Stimulated activated naive CD4-positive, alpha-beta T cell treated with Interleukin-2 at 50 U/mL for 16 hours (primary cell): Measurements from ENCODE around the gene TRIM62.

Experiments
- DNase-seq: peaks from one replicate; lab custom pipeline; 2025; lab: John Stamatoyannopoulos, UW

Gene TRIM62

DNA sequence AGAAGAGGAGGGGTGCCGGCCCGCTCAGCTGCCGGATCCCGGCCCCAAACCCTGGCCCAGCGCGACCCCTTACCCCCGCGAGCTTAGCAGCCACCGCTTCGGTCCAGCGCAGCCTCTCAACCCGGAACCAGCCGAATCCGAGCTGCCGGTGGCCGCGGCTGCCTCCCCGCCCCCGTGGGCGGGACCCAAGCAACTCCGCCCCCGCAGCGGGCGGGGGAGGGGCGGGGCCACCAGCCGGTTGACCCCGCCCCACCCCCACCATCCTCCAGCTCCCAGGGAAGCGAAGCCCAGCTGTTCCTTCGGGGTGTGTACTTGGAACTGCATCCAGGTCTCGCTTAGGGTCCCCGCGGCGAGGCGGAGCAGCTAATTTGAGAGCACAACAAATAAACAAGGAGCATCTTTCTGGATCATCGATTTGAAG lies at the start of gene TRIM62:
Gene TRIM62 (minus strand): TSS at position 123 of the 421 bp plus-strand sequence. CDS start 611 bp downstream, outside the sequence.
- DNase-seq: peak; percentile 68

DNA sequence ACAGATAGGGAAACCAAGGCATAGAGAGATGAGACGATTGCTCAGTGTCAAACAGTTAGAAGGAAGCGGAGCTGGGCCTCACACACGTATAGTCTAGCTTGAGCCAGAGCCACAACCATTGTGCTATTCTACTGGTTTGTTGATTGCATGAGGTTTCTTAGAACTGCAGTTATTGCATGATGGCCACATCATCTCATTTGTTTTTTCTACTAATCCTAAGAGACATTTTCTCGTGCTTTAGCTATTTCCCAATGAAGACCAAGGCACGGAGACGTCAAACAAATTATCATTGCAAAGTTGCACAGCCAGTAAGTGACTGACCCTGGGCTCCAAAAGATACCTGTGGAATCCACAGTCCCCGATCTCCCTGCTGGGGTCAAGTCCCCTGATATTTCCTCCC lies 49.3 kb upstream of the TRIM62 start:
- no peak for DNase-seq

DNA sequence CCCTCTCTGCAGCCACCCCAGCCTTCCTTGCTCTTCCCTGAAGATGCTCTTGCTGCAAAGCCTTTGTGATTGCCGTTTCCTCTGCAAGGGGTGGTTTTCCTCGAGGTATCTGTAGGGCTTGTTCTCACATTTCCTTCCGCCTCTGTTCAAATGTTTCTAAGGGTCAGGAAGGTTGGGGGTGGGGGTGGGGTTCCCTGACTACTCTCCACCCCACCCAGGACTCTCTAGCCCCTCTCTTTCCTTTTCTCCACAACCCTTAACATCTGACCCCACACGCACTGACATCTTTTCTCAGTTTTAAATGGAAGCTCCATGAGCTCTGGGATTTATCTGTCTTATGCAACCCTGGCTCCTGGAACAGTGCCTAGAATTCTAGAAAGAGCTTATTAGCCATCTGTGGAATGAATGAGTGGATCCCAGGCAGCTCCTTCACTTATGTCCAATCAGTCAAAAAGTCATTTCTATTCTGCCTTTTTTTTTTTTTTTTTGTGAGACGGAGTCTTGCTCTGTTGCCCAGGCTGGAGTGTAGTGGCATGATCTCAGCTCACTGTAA lies 47.2 kb upstream of the TRIM62 start:
- DNase-seq: no peak

DNA sequence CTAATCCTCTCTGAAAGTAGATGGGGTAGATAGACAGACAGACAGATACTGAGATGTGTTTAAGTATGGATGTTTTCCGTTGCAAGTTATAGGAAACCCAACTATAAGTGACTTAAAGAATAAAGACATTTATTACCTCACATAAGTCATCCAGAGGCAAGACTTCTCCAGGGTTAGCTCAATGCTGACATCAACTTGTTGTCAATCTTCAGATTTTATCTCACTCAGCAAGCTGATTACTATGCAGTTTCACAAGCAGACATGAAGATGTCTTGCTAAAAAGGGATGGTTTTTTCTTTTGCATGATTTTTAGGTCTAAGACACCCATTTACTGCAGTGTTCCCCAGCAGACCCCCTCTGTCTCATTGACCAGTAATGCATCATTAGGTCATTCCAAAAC lies 43.7 kb upstream of the TRIM62 start:
- DNase-seq: no peak

DNA sequence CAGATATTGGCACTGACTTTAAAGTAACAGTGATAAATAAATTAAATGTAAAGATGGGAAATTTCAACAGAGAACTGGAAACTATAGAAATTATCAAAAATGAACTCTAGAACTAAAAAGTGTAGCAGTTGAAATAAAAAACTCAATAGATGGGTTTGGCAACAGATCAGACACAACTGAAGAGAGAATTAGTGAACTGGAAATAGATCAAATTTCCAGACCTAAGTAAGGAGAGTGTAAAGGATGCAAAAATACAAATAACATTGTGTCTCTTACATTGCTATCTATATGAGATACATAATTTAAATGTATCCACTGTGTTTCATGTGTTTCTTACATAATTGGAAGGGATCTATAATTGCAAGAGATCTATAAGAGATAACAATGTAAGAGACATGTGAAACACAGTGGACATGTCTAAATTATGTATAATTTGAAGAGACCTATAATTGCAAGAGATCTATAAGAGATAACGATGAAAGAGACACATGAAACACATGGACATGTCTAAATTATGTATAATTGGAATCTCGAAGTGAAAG lies 42.4 kb upstream of the TRIM62 start:
- no peak for DNase-seq

DNA sequence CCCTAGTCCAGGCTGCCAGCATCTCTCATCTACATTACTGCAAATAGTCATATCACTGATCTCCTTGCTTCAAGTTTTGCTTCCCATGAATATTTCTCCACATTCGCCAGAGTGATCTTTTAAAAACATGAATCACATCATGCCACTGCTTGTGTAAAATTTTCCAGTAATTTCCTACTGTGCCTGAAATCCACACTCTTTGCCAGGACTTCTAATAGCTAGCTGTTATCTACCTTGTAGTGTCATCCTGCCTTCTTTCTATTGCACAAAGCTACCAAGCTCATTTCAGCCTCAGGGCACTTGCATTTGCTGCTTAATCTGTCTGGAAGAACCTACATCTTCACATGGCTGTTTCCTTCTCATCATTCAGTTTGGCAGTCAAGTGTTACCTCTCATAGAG lies 40.5 kb upstream of the TRIM62 start:
- DNase-seq: no peak

DNA sequence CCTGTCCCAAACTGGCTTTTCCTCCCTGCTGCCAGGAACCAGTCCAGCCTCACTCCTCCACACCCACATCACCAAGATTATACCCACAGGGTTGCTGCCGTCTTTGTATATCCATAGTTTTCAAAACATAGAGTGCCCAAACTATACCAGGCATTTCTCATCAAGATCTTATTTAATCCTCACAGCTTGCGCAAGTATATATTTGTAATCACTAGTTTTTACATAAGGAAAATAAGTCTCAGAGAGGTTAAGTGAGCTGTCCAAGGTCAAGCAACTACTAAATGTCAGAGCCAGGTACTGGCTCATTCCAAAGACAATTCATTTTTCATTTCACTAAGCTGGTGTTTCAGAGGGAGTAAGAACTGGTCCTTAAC lies 39.5 kb upstream of the TRIM62 start:
- DNase-seq: no peak

DNA sequence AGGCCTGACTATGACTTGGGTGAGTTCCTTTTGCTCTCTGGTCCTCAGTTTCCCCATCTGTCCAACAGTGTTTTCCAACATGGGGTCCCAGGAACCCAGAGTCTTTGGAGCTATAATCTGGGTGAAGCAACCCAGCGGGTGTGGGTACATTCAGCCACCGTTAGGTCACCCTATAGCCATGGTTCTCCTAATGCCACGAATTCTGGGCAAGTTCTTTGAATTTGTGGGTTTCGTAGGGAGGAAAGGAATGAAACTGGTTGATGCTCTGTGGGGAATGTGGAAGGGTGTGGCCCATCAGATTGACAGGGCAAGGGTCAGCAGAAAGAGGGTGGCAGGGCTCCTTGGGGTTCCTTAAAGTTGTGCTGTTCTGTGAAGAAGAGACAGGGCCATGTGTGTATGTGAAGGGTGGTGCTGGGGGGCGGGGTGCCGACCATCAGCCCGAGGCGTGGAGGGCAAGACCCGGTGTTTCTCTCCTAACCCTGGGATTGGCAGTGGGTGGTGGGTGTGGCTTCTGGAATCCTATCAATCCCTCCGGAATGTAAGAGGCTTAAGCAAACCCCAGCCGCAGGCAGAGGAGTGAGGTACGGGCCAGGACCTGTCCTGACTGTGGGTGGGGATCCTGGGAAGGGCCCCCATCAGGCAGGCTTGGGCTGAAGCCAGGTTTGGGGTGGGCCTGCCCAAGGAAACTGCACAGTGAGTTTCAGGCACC lies 39.0 kb upstream of the TRIM62 start:
- DNase-seq: no peak

DNA sequence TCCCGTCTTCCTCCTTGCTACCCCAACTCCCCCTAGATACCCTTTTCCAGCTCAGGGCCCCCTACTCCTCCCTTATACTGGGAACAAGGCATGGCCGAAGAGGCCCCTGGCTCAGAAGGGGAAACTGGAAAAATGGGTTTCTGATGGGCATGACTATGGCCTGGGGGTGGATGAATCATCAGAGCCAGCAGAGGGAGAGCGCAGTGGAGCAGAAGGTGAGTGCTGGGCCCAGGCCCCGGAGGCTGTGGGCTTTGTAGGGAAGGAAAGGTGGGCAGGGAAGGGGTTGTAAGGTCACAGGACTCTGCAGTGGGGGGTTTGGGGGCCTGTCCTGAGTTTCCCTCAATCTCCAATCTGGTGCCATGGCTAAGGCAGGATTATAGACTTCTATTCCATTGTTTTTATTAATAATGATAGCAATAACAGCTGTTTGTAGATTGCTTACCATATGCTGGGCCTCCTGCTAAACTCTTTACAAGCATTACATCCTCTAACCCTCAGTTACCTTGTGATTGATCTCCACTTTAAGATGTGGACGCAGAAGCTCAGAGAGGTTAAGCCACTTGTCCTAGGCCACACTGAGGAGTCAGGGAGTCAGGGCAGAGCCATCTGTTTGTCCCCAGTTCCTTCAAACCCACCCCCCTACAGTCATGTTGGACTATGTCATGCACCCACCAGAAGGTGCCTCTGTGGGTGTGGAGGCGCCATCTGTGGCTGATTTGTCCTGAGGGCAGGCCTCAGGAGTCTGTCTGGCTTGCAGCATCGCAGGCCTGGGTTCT lies 38.2 kb upstream of the TRIM62 start:
- DNase-seq: no peak

DNA sequence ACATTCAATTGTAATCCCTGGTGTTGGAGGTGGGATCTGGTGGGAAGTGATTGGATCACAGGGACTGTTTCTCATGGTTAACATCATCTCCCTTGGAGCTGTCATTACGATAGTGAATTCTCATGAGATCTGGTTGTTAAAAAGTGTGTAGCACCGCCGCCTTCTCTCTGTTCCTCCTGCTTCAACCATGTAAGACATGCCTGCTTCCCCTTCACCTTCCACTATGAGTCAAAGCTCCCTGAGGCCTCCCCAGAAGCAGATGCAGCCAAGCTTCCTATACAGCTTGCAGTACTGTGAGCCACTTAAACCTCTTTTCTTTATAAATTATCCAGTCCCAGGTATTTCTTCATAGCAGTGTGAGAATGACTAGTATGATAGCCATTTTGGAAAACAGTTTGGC lies 30.1 kb upstream of the TRIM62 start:
- no peak for DNase-seq

DNA sequence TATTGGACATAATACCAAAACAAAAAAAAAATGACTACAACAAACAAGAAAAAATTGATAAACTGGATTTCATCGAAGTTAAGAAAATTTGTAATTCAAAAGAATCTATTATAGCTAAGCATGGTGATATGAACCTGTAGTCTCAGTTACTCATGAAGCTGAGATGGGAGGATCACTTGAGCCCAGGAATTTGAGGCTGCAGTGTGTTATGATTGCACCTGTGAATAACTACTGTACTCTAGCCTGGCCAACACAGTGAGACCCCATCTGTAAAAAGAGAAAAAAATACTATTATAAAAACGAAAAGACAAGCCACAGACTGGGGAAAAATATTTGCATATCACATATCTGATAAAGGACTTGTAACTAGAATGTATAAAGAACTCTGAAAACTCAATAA lies 24.5 kb upstream of the TRIM62 start:
- DNase-seq: no peak

DNA sequence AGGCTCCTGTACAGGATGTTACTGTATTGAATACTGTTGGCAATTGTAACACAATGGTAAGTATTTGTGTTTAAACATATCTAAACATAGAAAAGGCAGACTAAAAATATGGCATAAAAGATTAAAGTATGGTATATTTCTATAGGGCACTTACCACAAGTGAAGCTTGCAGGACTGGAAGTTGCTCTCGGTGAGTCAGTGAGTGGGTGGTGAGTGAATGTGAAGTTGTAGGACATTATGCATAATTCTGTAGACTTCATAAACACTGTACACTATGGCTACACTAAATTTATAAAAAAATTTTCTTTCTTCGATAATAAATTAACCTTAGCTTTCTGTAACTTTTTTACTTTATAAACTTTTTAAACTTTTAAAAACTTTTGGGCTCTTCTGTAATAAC lies 13.7 kb upstream of the TRIM62 start:
- DNase-seq: no peak

DNA sequence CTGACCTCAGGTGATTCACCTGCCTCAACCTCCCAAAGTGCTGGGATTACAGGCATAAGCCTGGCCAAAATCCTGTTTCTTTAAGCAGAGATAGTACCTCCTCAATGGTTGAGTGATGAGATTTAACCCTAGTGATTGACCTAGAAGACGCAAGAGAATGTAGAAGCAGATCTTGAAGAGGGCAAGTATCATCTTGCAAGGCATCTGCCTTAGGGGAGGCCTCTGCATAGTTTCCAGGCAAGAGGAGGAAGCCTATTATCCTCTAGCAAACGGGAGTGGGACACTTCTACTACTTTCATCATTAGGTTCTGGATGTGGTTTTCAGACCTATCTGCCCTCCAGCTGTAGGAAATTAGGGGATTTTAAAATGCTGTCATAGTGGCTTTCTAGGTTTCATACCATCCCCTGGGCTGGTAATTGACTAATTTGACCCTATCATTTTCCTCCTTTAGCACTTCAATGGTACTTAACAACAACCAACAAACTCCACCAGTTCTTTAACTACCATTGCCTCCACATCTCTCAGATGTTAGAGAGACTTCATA lies 10.0 kb upstream of the TRIM62 start:
- no peak for DNase-seq

DNA sequence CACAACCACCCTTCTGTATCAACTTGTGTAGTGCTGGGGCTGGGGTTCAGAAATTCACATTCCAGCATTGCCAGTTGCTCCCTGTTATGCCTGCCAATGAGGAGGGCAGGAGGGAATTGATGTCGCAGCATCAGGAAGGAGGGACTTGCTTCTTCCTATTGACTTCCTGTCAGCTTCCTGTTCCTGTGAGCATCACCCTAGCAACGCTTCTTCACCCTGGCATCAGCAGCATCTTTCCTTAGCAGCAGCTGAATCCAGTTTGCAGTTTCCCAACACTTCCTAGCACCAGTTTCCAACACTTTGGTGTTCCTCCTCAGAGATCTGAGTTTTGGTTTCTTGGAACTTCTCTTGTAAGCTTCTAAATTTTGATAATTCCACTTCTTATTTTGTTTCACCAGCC lies 8.9 kb upstream of the TRIM62 start:
- DNase-seq: no peak

DNA sequence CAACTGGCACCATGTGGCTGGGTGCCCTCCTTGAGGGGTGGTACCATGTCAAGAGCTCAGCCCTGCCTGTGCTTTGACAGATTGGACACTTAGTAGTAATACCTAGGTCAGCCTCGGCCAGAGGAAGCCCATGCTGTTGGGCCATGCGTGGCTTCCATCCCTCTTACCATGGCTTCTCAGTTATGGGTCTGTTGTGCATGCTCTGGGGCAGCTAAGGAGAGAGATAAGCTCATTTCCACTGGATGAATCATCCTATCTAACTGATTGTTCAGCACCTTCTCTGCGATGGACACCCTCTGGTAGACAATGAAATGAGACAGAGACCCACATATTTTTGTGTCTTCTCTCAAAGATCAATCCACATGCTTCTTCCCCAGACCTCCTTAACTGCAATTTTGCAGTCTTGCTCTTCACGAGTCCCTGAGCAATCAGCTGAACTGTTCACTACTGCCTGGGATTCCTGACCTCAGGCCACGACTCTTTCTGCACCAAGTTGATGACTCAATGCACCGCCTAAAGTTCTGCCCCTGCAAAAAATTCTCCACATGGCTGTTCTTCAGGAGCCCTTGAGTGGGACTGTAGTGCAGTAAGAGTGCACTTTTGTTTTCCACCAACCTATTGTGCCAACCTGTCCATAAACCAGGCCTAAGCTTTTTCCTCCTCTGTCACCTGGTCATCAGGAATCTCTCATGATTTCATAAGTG lies 6.9 kb upstream of the TRIM62 start:
- no peak for DNase-seq

DNA sequence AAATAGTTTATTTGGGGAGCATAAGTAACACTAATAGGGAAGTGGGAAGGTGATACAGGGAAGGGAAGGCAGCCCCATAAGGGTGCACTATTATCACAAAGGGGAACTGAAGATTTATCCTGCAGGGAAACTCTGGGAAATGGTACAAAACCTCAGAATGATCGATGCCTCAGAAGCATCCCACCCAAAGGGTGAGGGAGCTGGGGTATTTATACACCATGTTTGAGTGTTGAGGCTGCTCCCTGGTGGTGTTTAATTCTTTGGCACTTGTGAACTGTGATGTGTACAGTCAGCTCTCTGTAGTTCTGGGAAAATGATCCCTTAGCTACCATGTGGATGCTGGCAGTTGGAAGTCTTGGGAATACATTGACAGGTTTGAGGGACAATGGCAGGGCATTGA lies 5.1 kb upstream of the TRIM62 start:
- no peak for DNase-seq

DNA sequence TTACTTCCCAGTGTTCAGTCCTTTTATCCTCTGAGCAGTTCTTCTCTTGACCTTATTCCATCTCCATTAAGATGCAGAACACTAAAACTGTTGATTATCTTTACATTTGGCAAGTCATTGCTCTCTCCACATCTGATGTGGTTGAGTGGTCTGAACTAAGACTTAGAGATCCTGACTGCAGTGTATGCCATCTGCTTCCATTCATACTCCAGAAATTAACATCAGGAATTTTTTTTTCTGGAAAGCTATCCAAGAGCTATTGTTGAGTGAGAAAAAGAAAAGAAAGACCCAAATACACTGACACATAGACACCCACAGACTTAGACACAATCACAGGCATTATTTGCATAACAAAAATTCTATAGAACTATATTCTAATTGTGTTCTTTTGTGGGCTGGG lies 3.7 kb upstream of the TRIM62 start:
- no peak for DNase-seq

DNA sequence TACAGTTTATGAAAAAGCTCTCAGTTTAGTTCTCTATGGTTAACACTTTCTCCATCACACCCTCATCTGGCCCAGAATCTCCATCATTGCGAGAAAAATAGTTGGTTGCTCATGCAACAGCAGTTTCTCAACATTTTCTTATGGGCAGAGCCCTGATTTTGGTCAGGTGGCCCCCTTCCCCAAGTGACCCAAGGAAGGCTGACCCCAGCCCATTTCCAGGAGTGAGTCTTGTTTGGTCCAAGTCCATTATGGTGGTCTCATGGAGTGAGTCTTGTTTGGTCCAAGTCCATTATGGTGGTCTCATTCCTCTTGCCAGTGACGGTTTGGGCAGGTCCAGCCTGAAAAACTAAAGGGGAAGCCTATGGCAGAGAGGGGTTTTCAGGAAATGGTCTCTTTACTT lies 1.5 kb upstream of the TRIM62 start:
- no peak for DNase-seq

DNA sequence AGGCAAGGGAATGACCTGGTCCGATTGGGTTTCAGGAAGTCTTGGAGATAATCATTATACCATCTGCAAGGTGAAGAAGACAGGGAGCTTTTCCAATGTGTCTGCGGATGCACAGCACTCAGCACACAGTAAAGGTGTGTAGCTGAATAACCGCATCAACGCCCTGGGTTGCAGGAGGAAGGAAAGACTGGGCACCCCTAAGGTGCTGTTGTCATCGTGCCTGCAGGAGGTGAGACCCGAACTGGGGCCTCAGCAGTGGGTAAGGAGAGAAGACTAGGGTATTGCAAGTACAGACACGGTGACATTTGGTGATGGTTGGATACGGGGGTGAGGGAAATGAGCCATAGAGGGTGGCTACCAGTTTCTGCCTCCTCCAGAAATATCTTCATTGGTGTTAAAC lies 1.1 kb upstream of the TRIM62 start:
- no peak for DNase-seq

DNA sequence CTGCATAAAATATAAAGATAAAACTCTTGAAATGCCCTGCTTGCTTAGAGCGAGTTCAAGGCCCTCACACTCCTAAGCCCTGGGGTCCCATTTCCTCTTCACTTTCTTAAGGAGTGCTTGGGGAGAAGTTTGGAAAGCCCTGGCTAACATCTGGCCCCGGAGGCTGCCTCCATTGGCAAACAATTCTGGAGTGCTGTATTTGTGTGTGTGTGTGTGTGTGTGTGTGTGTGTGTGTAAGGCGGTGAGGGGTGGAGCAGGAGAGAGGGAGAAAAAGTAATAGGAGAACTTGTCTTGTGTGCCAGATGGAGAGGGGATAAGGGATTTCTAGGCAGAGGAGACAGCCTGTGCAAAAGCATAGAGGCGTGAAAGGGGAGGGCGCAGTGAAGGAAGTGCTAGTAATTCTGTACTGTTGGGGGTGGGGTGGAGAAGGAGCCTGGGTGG lies 578 bp upstream of the TRIM62 start:
- DNase-seq: no peak

DNA sequence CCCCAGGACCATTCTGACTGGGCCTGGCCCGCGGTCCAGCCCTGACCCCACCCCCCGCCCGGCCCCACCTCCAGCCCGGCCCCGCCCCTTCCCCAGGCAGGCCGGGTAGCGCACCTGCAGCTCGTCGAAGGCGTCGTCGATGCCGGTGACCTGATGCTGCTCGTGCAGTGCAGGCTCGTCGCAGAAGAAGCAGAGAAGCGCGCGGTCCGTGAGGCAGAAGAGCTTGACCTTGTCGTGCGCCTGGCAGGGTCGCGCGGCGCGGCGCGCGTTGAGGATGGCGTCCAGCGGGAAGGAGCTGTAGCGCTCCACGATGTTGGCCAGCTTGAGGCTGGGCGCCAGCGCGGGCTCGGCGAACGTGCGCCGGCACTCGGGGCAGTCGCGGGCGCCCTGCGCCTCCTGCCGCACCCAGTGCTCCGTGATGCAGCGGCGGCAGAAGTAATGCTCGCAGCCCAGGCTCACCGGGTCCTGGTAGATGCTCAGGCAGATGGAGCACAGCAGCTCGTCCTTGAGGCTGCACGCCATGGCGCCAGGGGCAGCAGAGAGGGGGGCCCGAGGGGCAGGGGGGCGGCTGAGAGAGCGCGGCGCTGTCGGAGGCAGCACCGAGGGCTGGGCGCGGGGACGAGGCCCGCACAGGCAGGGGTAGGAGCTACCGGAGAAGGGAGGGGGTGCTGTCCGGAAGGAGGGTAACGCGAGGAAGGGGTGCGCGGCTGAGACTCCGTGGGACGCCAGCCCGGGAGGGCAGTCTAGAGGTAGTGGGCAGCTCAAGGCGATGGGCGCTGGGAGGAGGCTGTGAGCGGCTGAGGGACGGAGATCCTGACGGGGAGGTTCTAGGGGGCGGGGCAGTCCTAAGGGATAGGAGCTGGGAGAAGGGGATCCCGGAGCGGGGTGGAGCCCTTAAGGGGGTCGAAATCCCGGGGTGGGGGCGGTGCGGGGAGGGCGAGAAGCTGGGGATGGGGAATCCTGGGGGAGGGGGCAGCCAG lies 642 bp downstream of the TRIM62 start:
- DNase-seq: peak; percentile 88
